T-helper 2 cell treated with Interferon-gamma antibody and Interleukin-4, amounts not matched to agents 5 μg/mL and 100 μg/mL, for 36 hours (primary cell): Measurements from ENCODE around the gene CST7.

ENCODE experiments used
- DNase-seq: peaks from one replicate; pipeline ENCODE4 v3.0.0; 2021; ENCODE audit warnings: low spot score
- H3K27ac Mint-ChIP-seq: one replicate; pipeline ENCODE4 v1.8.0; 2021; ENCODE audit warnings: mild to moderate bottlenecking, mixed read lengths
- H3K27me3 Mint-ChIP-seq: one replicate; pipeline ENCODE4 v1.8.0; 2021; ENCODE audit warnings: low read depth, mixed read lengths
- H3K36me3 Mint-ChIP-seq: one replicate; pipeline ENCODE4 v1.8.0; 2021; ENCODE audit warnings: low read depth, mixed read lengths
- H3K4me1 Mint-ChIP-seq: one replicate; pipeline ENCODE4 v1.8.0; 2021; ENCODE audit warnings: low read depth, mixed read lengths
- H3K4me3 Mint-ChIP-seq: one replicate; pipeline ENCODE4 v1.8.0; 2022; ENCODE audit warnings: mild to moderate bottlenecking, moderate library complexity, mixed read lengths
- H3K9me3 Mint-ChIP-seq: one replicate; pipeline ENCODE4 v1.8.0; 2021; ENCODE audit warnings: mixed read lengths

The CST7 gene

GRCh38 chr20:24948939-24949679 is at the start of gene CST7:
TSS of gene CST7 (plus strand) at chr20:24949269. CDS start at chr20:24949506, 237 bp downstream.
- Mint-ChIP-seq H3K4me1 (peaks cover 61% of the 10 kb centered on the region), H3K4me3 (peak within 1 kb of the TSS; percentile 92), H3K27ac (peak within 1 kb of the TSS; percentile 99), H3K27me3 (no peaks in the 10 kb centered on the region), H3K36me3 (peaks cover 54% of the 10 kb centered on the region), H3K9me3 (peaks cover 37% of the 10 kb centered on the region)
- peak; percentile 85 for DNase-seq

- H3K4me1 Mint-ChIP-seq, result no peaks in the 10 kb centered on the region
- no peaks in the 10 kb centered on the region for H3K27me3 Mint-ChIP-seq
- no peaks in the 10 kb centered on the region for H3K36me3 Mint-ChIP-seq
- H3K9me3 Mint-ChIP-seq, result peaks cover 10% of the 10 kb centered on the region
- H3K4me3 Mint-ChIP-seq, result no peak overlapping the region
- H3K27ac Mint-ChIP-seq, result no peak overlapping the region
- no peak for DNase-seq
These were observed 42.3 kb upstream of the CST7 start for GRCh38 chr20:24906806-24907205.

- H3K27me3 Mint-ChIP-seq, result no peaks in the 10 kb centered on the region
- no peak overlapping the region for H3K4me3 Mint-ChIP-seq
- peaks cover 10% of the 10 kb centered on the region for H3K9me3 Mint-ChIP-seq
- H3K4me1 Mint-ChIP-seq, result no peaks in the 10 kb centered on the region
- DNase-seq, result no peak
- H3K27ac Mint-ChIP-seq, result no peak overlapping the region
- H3K36me3 Mint-ChIP-seq, result no peaks in the 10 kb centered on the region
These were observed 40.4 kb upstream of the CST7 start for GRCh38 chr20:24908642-24909041.

- DNase-seq, result no peak
- Mint-ChIP-seq H3K36me3 (no peaks in the 10 kb centered on the region), H3K9me3 (peaks cover 10% of the 10 kb centered on the region), H3K27ac (no peak overlapping the region), H3K27me3 (no peaks in the 10 kb centered on the region), H3K4me3 (no peak overlapping the region), H3K4me1 (no peaks in the 10 kb centered on the region)
These were observed 39.8 kb upstream of the CST7 start for GRCh38 chr20:24909086-24909780.

GRCh38 chr20:24909861-24910260 is 39.2 kb upstream of the CST7 start:
- Mint-ChIP-seq H3K4me1 (no peaks in the 10 kb centered on the region), H3K27me3 (no peaks in the 10 kb centered on the region), H3K4me3 (no peak overlapping the region), H3K36me3 (no peaks in the 10 kb centered on the region), H3K9me3 (peaks cover 10% of the 10 kb centered on the region), H3K27ac (no peak overlapping the region)
- DNase-seq, result no peak

GRCh38 chr20:24910461-24910860 is 38.6 kb upstream of the CST7 start:
- no peaks in the 10 kb centered on the region for H3K4me1 Mint-ChIP-seq
- H3K27ac Mint-ChIP-seq, result no peak overlapping the region
- peaks cover 10% of the 10 kb centered on the region for H3K9me3 Mint-ChIP-seq
- no peak for DNase-seq
- no peaks in the 10 kb centered on the region for H3K27me3 Mint-ChIP-seq
- no peak overlapping the region for H3K4me3 Mint-ChIP-seq
- no peaks in the 10 kb centered on the region for H3K36me3 Mint-ChIP-seq

GRCh38 chr20:24911461-24911860 is 37.6 kb upstream of the CST7 start:
- Mint-ChIP-seq H3K36me3 (no peaks in the 10 kb centered on the region), H3K4me1 (no peaks in the 10 kb centered on the region), H3K27ac (no peak overlapping the region), H3K9me3 (peaks cover 8% of the 10 kb centered on the region), H3K27me3 (no peaks in the 10 kb centered on the region), H3K4me3 (no peak overlapping the region)
- DNase-seq, result no peak

GRCh38 chr20:24912397-24913075 is 36.5 kb upstream of the CST7 start:
- DNase-seq, result no peak
- H3K9me3 Mint-ChIP-seq, result no peaks in the 10 kb centered on the region
- H3K36me3 Mint-ChIP-seq, result no peaks in the 10 kb centered on the region
- H3K4me1 Mint-ChIP-seq, result no peaks in the 10 kb centered on the region
- no peaks in the 10 kb centered on the region for H3K27me3 Mint-ChIP-seq
- H3K4me3 Mint-ChIP-seq, result no peak overlapping the region
- no peak overlapping the region for H3K27ac Mint-ChIP-seq

GRCh38 chr20:24913076-24913628 is 35.9 kb upstream of the CST7 start:
- no peaks in the 10 kb centered on the region for H3K36me3 Mint-ChIP-seq
- H3K4me3 Mint-ChIP-seq, result no peak overlapping the region
- H3K4me1 Mint-ChIP-seq, result no peaks in the 10 kb centered on the region
- H3K27me3 Mint-ChIP-seq, result no peaks in the 10 kb centered on the region
- no peaks in the 10 kb centered on the region for H3K9me3 Mint-ChIP-seq
- no peak overlapping the region for H3K27ac Mint-ChIP-seq
- DNase-seq, result no peak

GRCh38 chr20:24914388-24915241 is 34.5 kb upstream of the CST7 start:
- Mint-ChIP-seq H3K27me3 (no peaks in the 10 kb centered on the region), H3K4me3 (no peak overlapping the region), H3K4me1 (peaks cover 2% of the 10 kb centered on the region), H3K27ac (no peak overlapping the region), H3K9me3 (no peaks in the 10 kb centered on the region), H3K36me3 (no peaks in the 10 kb centered on the region)
- DNase-seq, result no peak

GRCh38 chr20:24915440-24915839 is 33.6 kb upstream of the CST7 start:
- Mint-ChIP-seq H3K4me3 (no peak overlapping the region), H3K27ac (no peak overlapping the region), H3K4me1 (peaks cover 6% of the 10 kb centered on the region), H3K36me3 (no peaks in the 10 kb centered on the region), H3K27me3 (peaks cover 2% of the 10 kb centered on the region), H3K9me3 (no peaks in the 10 kb centered on the region)
- no peak for DNase-seq

GRCh38 chr20:24915892-24916291 is 33.2 kb upstream of the CST7 start:
- no peak for DNase-seq
- H3K9me3 Mint-ChIP-seq, result no peaks in the 10 kb centered on the region
- peaks cover 2% of the 10 kb centered on the region for H3K27me3 Mint-ChIP-seq
- no peak overlapping the region for H3K27ac Mint-ChIP-seq
- H3K36me3 Mint-ChIP-seq, result no peaks in the 10 kb centered on the region
- H3K4me1 Mint-ChIP-seq, result peaks cover 6% of the 10 kb centered on the region
- no peak overlapping the region for H3K4me3 Mint-ChIP-seq

GRCh38 chr20:24916412-24916811 is 32.7 kb upstream of the CST7 start:
- Mint-ChIP-seq H3K9me3 (no peaks in the 10 kb centered on the region), H3K4me1 (peaks cover 6% of the 10 kb centered on the region), H3K27ac (no peak overlapping the region), H3K36me3 (no peaks in the 10 kb centered on the region), H3K27me3 (peaks cover 2% of the 10 kb centered on the region), H3K4me3 (no peak overlapping the region)
- no peak for DNase-seq
